Measurements from ENCODE around the gene CORO2A.

Gene CORO2A

GRCh38 chr9:98191671-98192502, 550 bp downstream of the CORO2A start:
- H3K4me3 Mint-ChIP-seq: peak overlapping the region; percentile 58
- peak; percentile 7 for DNase-seq (ENCODE audit: low spot score)
- H3K27ac Mint-ChIP-seq: no peak overlapping the region
- H3K27me3 Mint-ChIP-seq (ENCODE audit: low read depth): peaks cover 10% of the 10 kb centered on the region
- H3K36me3 Mint-ChIP-seq (ENCODE audit: low read depth): no peaks in the 10 kb centered on the region
- peaks cover 6% of the 10 kb centered on the region for H3K4me1 Mint-ChIP-seq (ENCODE audit: low read depth)
- no peaks in the 10 kb centered on the region for H3K9me3 Mint-ChIP-seq

- Mint-ChIP-seq H3K27me3 (ENCODE audit: low read depth) (peaks cover 10% of the 10 kb centered on the region), H3K4me1 (ENCODE audit: low read depth) (peaks cover 6% of the 10 kb centered on the region), H3K4me3 (peak overlapping the region; percentile 58), H3K36me3 (ENCODE audit: low read depth) (no peaks in the 10 kb centered on the region), H3K27ac (no peak overlapping the region), H3K9me3 (no peaks in the 10 kb centered on the region)
- no peak for DNase-seq (ENCODE audit: low spot score)
Measured at GRCh38 chr9:98191181-98191608, 1.2 kb downstream of the CORO2A start.

- Mint-ChIP-seq H3K27ac (no peak overlapping the region), H3K9me3 (no peaks in the 10 kb centered on the region), H3K4me3 (peak overlapping the region; percentile 58), H3K27me3 (ENCODE audit: low read depth) (peaks cover 10% of the 10 kb centered on the region), H3K4me1 (ENCODE audit: low read depth) (peaks cover 8% of the 10 kb centered on the region), H3K36me3 (ENCODE audit: low read depth) (no peaks in the 10 kb centered on the region)
- DNase-seq (ENCODE audit: low spot score): no peak
Measured at GRCh38 chr9:98190757-98191105, 1.7 kb downstream of the CORO2A start.

- Mint-ChIP-seq H3K27me3 (ENCODE audit: low read depth) (peaks cover 10% of the 10 kb centered on the region), H3K4me3 (no peak overlapping the region), H3K4me1 (ENCODE audit: low read depth) (peaks cover 10% of the 10 kb centered on the region), H3K36me3 (ENCODE audit: low read depth) (no peaks in the 10 kb centered on the region), H3K9me3 (no peaks in the 10 kb centered on the region), H3K27ac (no peak overlapping the region)
- no peak for DNase-seq (ENCODE audit: low spot score)
Measured at GRCh38 chr9:98189412-98189811, 3.0 kb downstream of the CORO2A start.

GRCh38 chr9:98187926-98188325, 4.5 kb downstream of the CORO2A start:
- no peak overlapping the region for H3K27ac Mint-ChIP-seq
- no peaks in the 10 kb centered on the region for H3K9me3 Mint-ChIP-seq
- H3K4me1 Mint-ChIP-seq (ENCODE audit: low read depth): peaks cover 7% of the 10 kb centered on the region
- no peaks in the 10 kb centered on the region for H3K36me3 Mint-ChIP-seq (ENCODE audit: low read depth)
- H3K27me3 Mint-ChIP-seq (ENCODE audit: low read depth): peaks cover 10% of the 10 kb centered on the region
- no peak overlapping the region for H3K4me3 Mint-ChIP-seq
- no peak for DNase-seq (ENCODE audit: low spot score)

- Mint-ChIP-seq H3K36me3 (ENCODE audit: low read depth) (no peaks in the 10 kb centered on the region), H3K9me3 (no peaks in the 10 kb centered on the region), H3K4me3 (no peak overlapping the region), H3K27me3 (ENCODE audit: low read depth) (peaks cover 8% of the 10 kb centered on the region), H3K4me1 (ENCODE audit: low read depth) (peaks cover 8% of the 10 kb centered on the region), H3K27ac (no peak overlapping the region)
- no peak for DNase-seq (ENCODE audit: low spot score)
Measured at GRCh38 chr9:98186236-98186635, 6.2 kb downstream of the CORO2A start.

- no peaks in the 10 kb centered on the region for H3K9me3 Mint-ChIP-seq
- no peaks in the 10 kb centered on the region for H3K36me3 Mint-ChIP-seq (ENCODE audit: low read depth)
- peaks cover 5% of the 10 kb centered on the region for H3K27me3 Mint-ChIP-seq (ENCODE audit: low read depth)
- H3K4me1 Mint-ChIP-seq (ENCODE audit: low read depth): peaks cover 8% of the 10 kb centered on the region
- no peak for DNase-seq (ENCODE audit: low spot score)
- no peak overlapping the region for H3K4me3 Mint-ChIP-seq
- H3K27ac Mint-ChIP-seq: no peak overlapping the region
Measured at GRCh38 chr9:98185611-98186171, 6.7 kb downstream of the CORO2A start.

- H3K27ac Mint-ChIP-seq: no peak overlapping the region
- H3K36me3 Mint-ChIP-seq (ENCODE audit: low read depth): no peaks in the 10 kb centered on the region
- H3K27me3 Mint-ChIP-seq (ENCODE audit: low read depth): peaks cover 3% of the 10 kb centered on the region
- no peak overlapping the region for H3K4me3 Mint-ChIP-seq
- peaks cover 14% of the 10 kb centered on the region for H3K4me1 Mint-ChIP-seq (ENCODE audit: low read depth)
- DNase-seq (ENCODE audit: low spot score): no peak
- no peaks in the 10 kb centered on the region for H3K9me3 Mint-ChIP-seq
Measured at GRCh38 chr9:98185021-98185567, 7.3 kb downstream of the CORO2A start.

- DNase-seq (ENCODE audit: low spot score): no peak
- Mint-ChIP-seq H3K27ac (no peak overlapping the region), H3K36me3 (ENCODE audit: low read depth) (no peaks in the 10 kb centered on the region), H3K9me3 (no peaks in the 10 kb centered on the region), H3K4me1 (ENCODE audit: low read depth) (peaks cover 15% of the 10 kb centered on the region), H3K4me3 (no peak overlapping the region), H3K27me3 (ENCODE audit: low read depth) (peaks cover 3% of the 10 kb centered on the region)
Measured at GRCh38 chr9:98184326-98184725, 8.1 kb downstream of the CORO2A start.

GRCh38 chr9:98182889-98183599, 9.4 kb downstream of the CORO2A start:
- no peak overlapping the region for H3K4me3 Mint-ChIP-seq
- no peaks in the 10 kb centered on the region for H3K9me3 Mint-ChIP-seq
- no peak overlapping the region for H3K27ac Mint-ChIP-seq
- DNase-seq (ENCODE audit: low spot score): no peak
- H3K27me3 Mint-ChIP-seq (ENCODE audit: low read depth): no peaks in the 10 kb centered on the region
- H3K36me3 Mint-ChIP-seq (ENCODE audit: low read depth): no peaks in the 10 kb centered on the region
- peaks cover 12% of the 10 kb centered on the region for H3K4me1 Mint-ChIP-seq (ENCODE audit: low read depth)

GRCh38 chr9:98182069-98182820, 10.2 kb downstream of the CORO2A start:
- no peak overlapping the region for H3K4me3 Mint-ChIP-seq
- no peak for DNase-seq (ENCODE audit: low spot score)
- no peak overlapping the region for H3K27ac Mint-ChIP-seq
- no peaks in the 10 kb centered on the region for H3K36me3 Mint-ChIP-seq (ENCODE audit: low read depth)
- no peaks in the 10 kb centered on the region for H3K9me3 Mint-ChIP-seq
- peaks cover 12% of the 10 kb centered on the region for H3K4me1 Mint-ChIP-seq (ENCODE audit: low read depth)
- no peaks in the 10 kb centered on the region for H3K27me3 Mint-ChIP-seq (ENCODE audit: low read depth)

GRCh38 chr9:98181746-98182068, 10.7 kb downstream of the CORO2A start:
- H3K36me3 Mint-ChIP-seq (ENCODE audit: low read depth): no peaks in the 10 kb centered on the region
- DNase-seq (ENCODE audit: low spot score): no peak
- peaks cover 12% of the 10 kb centered on the region for H3K4me1 Mint-ChIP-seq (ENCODE audit: low read depth)
- no peak overlapping the region for H3K27ac Mint-ChIP-seq
- no peaks in the 10 kb centered on the region for H3K9me3 Mint-ChIP-seq
- no peaks in the 10 kb centered on the region for H3K27me3 Mint-ChIP-seq (ENCODE audit: low read depth)
- no peak overlapping the region for H3K4me3 Mint-ChIP-seq

GRCh38 chr9:98180996-98181395, 11.4 kb downstream of the CORO2A start:
- Mint-ChIP-seq H3K4me3 (no peak overlapping the region), H3K27ac (no peak overlapping the region), H3K36me3 (ENCODE audit: low read depth) (no peaks in the 10 kb centered on the region), H3K4me1 (ENCODE audit: low read depth) (peaks cover 12% of the 10 kb centered on the region), H3K9me3 (no peaks in the 10 kb centered on the region), H3K27me3 (ENCODE audit: low read depth) (peaks cover 3% of the 10 kb centered on the region)
- DNase-seq (ENCODE audit: low spot score): no peak
